DMS153 treated with DMSO at 0.1 percent for 48 hours (cell line): ENCODE data around the gene MYL2.
"Not testable (repeated sequence)": the region's sequence is repeated elsewhere in the genome, so short reads cannot be mapped to it uniquely, and the experiment has no call there.

Source experiments
- DNase-seq: peaks from one replicate; lab custom pipeline; 2025; ENCODE audit not compliant: unreplicated experiment; lab: John Stamatoyannopoulos, UW

The MYL2 gene, protein sequence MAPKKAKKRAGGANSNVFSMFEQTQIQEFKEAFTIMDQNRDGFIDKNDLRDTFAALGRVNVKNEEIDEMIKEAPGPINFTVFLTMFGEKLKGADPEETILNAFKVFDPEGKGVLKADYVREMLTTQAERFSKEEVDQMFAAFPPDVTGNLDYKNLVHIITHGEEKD

DNA sequence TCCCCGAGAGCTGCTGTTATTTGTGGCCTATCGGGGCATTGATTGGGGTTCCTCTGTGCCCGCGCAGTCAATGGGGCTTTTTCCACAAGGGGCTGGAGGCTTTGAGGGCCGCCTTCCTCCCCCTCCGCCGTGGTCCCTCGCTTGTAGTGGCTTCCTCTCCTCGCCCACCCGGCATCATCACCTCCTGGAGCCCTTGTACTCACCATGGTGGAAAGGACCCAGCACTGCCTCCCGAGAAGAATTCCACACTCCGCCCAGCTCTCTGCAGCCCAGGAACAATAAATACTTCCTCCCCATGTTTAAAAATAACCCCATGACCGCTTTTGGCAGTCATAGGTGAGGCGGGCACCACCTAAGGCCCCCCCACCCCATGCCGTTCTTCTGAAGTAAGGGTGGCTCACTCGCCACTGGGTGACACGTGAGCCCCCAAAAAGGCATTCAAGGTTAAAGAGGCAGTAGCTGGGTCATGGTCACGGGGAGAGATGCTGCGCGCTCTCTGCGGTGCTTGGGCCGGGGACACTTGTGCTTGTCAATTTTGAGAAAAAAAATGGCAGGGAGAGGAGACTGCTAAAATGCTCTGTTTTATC is at the start of gene MYL2:
Gene MYL2, minus strand, starts transcription at position 256 of the 587 bp plus-strand sequence. Its CDS starts 50 bp downstream, at position 206.
- DNase-seq = no peak

DNA sequence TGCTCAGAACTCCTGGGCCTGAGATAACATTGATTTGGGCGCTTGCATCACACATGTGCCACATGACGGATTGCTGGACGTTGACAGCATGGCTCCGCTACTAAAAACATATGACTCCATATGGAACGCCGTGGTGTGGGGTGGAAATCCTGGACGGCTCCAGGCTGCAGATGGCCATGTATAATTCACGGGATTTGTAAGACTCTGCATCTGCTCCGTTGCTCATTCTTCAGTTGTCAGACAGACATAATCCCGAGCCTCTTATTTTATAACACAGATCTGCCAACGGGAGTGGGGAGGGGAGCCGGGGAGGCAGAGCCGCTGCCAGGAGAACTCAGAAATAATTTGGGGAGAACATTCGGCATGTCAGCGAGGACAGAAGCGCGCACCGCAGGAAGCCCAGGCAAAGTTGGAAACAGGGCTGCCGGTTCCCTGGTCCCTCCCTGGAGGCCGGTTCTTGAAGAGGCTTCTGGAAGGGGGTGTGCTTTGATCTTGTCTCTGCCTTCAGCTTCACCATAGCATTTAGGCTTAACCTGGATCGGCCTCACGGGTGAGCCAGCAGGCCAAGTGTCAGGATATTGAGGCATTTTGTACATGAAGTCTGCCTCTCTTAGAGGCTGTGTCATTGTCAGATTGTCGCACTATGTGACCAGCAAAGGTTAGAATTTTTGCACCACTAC is 45.8 kb upstream of the MYL2 start:
- DNase-seq = no peak

DNA sequence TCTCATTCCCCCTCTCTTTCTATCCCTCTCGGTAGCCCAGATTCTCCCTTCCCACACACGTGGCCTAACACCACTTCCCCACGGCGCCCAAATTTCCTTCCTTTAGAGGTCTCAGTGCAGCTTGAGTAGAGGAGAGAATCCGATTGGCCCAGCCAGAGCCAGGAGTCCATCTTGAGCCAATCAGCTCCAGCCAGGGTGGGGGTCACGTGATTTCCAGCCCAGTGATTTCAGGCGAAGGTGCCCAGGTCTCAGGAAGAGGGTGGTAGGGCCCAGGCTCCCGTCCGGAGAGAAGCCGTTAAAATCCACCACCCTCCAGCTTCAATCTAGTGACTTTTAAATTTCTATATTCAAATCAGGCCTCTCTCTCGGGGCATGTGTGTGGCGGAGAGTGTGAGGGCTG is 45.2 kb upstream of the MYL2 start:
- DNase-seq = no peak

DNA sequence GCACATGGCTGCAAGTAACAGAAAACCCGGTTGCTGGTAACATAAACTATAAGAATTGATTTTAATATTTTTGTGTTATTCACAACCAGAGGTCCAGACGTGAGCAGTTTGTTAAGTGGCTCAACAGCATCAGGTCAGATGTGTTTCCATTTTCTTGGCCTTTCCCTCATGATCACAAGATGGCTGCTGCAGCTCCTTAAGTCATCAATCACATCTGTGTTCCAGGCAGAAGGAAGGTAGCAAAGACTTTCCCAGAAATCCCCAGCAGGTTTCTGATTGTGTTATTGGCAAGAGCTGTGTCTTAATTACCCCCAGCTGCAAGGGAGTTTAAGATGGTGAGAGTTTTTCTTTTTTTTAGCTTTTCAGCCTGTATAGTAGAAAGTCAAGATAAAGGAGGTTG is 40.4 kb upstream of the MYL2 start:
- DNase-seq = no peak

DNA sequence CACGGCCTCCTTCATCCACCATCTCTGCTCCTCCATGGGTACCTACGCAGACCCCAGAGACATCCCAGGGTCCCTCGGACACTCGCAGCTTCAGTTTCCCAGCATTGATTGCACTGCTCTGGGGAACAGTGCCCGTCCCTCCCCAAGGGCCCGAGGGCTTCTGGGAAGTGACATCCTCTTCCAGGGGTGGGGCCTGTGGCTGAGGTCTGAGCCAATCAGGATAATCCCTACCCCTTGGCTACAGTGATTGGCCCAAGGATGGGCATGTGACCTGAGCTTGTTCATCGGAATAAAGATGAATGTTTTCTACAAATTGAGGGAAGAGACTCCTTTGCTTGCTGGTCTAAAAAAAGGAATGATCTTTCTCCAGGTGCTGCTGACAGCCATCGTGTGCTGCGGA is 37.3 kb upstream of the MYL2 start:
- DNase-seq = no peak

DNA sequence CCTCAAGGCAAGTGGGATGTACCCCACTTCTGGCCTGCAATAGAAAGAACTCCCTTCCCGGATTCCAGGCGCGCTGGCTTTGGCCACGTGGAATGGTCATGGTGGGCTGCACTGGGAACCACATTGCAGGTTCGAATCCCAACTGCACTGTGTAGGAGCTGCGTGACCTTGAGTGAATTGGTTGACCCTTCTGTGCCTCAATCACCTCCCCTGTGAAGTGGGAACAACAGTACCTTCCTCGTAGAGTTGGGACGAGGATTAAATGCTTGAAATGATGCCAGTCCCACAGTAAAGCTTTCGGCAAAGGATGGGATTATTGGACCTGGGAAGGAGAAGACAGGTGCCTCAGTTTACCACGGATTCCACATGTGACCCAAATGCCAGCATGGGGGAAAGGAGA is 36.8 kb upstream of the MYL2 start:
- no peak for DNase-seq

DNA sequence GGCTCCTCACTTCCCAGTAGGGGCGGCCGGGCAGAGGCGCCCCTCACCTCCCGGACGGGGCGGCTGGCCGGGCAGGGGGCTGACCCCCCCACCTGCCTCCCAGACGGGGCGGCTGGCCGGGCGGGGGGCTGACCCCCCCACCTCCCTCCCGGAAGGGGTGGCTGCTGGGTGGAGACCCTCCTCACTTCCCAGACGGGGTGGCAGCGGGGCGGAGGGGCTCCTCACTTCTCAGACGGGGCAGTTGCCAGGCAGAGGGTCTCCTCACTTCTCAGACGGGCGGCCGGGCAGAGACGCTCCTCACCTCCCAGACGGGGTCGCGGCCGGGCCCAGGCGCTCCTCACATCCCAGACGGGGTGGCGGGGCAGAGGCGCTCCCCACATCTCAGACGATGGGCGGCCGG is 30.5 kb upstream of the MYL2 start:
- not testable (repeated sequence) for DNase-seq

DNA sequence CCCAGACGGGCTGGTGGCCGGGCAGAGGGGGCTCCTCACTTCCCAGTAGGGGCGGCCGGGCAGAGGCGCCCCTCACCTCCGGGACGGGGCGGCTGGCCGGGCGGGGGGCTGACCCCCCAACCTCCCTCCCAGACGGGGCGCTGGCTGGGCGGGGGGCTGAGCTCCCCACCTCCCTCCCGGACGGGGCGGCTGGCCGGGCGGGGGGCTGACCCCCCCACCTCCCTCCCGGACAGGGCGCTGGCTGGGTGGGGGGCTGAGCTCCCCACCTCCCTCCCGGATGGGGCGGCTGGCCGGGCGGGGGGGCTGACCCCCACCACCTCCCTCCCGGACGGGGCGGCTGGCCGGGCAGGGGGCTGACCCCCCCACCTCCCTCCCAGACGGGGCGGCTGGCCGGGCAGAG is 30.1 kb upstream of the MYL2 start:
- DNase-seq = not testable (repeated sequence)

DNA sequence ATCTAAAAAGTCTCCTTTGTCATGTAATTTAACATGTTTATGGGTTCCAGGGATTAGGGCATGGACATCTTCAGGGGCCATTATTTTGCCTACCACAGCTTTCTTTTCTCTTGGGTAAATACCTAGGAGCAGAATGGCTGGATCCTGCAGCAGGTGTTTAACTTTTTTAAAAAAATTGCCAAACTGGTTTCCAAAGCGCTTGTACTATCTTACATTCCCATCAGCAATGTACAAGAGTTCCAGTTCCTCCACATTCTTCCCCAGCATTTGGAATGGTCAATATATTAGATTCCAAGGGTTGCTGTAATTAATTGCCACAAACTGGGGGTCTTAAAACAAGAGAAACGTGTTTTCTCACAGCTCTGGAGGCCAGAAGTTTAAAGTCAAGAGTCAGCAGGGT is 27.7 kb upstream of the MYL2 start:
- DNase-seq = no peak

DNA sequence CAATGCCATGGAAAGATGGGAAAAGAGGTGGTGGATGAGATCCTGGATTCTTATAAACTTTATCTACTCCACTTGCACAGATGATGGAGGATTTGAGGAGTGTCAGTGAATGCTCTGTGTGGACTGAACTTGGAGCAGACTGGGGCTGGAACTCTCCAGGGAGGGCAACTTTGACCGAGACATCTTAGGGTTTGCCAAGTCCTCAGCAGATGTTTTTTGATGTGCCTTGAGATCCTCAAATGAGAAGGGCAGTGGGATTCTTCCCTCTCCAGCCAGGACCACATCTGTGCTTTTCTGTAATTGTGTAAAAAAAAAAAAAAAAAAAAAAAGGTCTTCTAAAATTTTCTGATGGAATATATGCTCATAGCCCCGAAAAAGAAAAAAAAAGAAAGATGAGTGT is 23.0 kb upstream of the MYL2 start:
- no peak for DNase-seq

DNA sequence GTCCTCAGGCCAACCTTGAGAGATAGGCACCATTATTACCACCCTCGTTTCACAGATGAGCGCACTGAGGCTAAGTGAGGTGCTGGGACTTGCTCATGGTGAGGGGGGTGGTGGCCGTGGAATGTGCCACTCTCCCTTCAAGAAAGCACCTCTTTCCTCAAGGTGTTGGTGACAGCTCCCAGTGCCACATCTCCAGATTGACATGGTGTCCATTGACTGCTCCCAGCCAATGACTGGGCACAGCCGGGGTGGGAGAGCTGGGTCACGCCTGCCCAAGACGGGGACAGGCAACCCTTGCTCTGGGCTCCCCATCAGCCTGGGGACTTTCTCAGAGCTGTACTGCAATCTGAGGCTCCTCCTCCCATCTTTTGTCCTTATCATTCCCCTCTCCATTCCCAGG is 21.0 kb upstream of the MYL2 start:
- DNase-seq = no peak

DNA sequence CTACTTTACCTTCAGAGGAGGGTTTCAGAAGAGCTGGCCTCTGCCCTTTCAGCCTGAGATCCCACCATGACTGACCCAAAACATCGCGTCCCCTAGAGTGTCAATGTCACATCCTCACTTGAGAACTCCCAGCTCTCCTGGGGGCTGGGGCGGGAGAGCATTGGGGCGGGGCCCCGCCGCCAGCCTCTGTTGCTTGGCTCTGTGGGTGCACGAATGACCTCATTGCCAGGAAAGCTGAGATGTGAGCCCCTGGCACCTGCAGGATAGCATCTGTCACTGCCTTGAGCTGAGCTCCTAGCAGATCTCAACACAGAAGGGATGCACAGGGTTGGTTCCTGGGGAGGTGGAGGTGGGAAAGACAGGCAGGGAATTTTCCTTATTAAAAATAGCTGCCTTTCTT is 20.6 kb upstream of the MYL2 start:
- no peak for DNase-seq

DNA sequence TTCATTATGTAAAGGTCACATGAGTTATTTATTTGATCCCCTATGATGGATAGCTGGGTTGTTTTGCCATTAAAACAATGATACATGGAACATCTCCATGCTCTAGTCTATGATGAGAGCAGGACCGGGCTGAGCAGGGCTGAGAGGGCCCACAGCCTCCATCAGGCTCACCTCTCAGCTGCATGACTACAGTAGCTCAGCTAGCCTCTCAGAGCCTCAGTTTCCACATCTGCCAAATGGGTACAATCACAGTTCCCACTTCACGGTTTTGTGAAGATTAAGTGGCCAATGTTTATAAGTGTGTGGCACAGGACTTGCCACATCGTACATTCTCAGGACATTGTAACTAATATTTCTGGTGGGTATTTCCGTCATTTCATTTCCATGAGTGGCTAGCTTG is 19.9 kb upstream of the MYL2 start:
- DNase-seq = no peak

DNA sequence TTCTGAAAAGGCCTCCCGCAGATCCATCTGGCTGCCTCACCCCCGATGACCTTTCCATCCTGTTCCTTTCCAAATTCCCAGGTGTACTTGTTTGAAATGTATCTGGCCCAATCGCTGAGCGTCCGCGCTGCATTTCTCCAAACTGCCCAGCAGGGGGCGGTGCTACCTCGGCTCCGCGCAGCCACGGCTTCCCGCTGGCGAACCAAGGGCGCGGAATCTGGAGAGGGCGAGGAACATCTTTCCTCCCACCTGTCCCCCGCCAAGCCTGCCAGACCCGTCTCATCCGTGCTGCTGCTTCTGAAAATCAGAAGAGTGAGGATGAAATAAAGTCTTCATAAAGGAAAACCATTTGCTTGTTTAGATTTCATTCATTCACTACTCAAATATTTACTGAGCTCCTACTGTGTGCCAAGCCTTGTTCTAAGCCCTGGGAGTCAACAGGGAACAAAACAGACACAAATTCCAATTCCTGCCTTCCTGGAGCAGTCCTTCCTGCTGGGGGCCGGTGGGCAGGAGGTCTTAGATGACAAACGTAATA is 16.8 kb upstream of the MYL2 start:
- DNase-seq = peak; percentile 26

DNA sequence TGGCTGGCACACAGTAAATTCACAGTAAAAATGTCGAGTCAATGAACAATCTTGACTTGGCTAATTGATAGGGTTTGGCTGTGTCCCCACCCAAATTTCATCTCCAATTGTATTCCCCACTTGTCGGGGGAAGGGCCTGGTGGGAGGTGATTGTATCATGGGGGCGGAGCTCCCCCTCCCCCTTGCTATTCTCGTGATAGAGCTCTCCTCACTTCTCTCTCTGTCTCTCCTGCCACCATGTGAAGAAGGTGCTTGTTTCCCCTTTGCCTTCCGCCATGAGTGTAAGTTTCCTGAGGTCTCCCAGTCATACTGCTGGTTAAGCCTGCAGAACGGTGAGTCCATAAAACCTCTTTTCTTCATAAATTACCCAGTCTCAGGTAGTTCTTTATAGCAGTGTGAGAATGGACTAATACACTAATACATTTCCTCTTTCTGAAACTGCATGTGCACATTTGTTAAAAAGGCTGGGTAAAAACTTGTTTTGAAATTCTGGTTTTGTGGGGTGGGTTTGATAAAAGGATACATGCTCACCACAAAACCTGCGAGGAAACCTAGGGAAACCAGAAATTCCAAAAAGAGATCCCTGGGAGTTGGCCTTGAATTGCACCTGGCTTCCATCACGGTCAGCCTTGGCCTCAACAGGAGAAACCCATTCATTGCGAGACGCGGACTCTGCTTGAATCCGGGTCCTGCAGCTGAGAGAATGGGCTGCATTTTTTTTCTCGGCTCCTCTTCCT is 16.2 kb upstream of the MYL2 start:
- DNase-seq = no peak

DNA sequence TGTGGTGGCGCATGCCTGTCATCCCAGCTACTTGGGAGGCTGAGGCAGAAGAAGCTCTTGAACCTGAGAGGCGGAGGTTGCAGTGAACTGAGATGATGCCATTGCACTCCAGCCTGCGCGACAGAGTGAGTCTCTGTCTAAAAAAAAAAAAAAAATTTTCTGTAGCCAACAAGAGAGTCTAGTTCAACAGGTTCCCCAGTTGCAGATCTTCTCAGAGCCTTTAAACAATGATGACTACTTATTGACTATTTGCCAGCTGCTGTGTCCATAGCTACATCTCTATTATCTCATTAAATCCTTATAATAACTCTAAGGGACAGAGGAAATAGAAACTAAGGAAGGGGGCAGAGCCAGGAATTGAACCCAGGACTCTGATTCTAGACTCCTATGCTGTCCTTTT is 15.2 kb upstream of the MYL2 start:
- DNase-seq = no peak

DNA sequence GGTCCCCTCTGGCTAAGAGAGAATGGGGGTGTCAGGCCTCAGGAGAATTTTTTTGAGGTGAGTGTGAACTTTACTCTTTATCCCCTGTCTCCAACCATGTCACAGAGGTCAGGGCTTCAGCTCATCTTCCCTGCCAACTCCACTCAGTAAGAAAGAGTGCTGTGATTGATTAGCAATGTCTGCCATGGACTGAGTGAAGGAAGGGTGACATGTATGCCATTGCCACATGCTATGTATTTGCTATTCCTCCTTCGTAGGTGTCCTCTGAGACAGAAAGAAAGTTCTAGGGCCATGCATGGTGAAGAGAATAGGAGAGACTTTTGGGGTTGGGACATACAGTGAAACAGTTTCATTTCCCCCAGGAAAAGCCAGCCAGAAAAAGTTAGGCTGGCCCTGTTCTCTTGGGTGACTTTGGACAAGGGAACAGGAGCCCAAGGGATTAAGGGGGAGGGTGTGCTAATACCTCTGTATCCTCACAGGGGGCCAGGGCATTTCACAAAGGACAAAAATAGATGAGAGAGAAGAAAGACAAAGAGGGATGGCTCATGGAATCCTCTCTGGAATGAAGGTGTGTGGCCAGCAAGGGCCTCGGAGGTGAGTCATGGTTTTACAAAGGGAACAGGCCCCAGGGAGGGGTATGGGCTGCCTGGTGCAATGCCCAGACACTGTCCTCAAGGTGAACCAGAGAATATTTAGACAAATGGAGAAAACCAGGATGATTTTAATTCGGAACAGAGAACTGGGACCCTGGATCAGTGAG is 13.9 kb upstream of the MYL2 start:
- no peak for DNase-seq

DNA sequence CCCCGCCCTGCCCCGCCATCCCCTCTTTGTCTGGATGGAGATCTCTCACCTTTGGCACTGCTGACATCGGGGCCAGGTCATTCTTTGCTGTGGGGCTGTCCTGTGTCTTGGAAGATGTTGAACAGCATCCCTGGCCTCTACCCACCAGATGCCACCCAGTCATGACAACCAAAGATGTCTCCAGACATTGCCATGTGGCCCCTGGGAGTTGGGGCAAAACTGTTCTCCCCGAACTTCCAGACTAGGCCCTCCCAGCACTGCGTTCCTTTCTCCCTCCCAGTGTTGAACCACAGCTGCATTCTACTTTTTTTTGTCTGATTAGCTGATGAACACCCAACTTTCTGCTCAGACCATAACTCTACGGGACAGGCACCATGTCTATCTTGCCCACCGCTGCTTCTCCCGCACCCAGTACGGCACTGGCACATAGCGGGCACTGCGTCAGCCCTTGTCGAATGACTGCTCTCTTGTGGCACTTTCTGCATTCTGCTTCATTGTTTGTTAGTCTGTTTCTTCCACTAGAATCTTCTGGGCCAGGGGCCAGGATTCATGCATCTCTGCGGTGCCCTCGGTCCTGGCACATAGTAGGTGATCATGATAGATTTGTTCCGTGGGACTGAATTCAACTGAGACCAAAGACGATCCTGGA is 13.1 kb upstream of the MYL2 start:
- no peak for DNase-seq

DNA sequence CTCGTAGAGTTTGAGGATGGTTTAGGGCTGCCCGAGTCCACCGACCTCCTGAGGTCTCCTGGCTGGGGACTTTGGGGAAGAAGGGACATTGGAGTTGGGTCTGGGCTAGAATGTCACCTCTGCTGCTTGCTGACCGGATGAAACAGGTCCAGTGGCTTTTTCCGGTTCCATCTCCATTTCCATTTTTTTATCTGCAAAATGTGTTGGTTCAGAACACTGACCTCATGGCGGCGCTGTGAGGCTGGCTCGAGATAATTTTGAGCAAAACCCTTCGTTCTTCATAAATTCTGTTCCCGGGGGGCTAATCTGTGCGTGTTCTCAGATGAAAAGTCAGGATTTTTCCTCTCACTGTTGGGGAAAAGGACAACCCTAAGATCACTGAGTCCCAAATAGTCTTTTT is 11.7 kb upstream of the MYL2 start:
- no peak for DNase-seq

DNA sequence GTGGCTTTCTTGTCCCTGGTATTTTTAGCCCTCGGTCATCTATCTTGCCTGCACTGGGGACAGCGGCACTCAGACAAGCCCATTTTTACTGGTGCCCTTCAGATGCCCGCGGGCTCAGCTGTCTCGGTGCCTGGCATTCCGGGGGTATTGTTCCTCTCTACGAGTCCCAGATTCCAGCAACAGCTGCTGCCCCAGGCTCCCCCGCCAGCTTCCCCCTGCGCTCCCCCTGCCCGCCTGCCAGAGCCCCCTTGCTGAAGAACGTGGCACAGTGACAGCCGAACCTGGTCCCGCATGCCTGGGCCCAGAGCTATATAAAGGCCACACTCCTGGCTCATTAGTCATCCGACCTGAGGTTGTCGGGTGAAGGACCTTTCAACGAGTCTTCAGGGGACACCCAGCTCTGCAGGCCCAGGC is 10.9 kb upstream of the MYL2 start:
- no peak for DNase-seq
